HEK293 (cell line): ENCODE results near the gene ADCY6.

ENCODE experiments used
- CTCF ChIA-PET: fragments of 350-600 bp; formaldehyde crosslinking; extraction: SDS; loops from one replicate; lab custom pipeline; 2021; ENCODE audit warnings: antibody characterized with exemption; lab: Yijun Ruan, JAX
- POLR2A ChIA-PET: fragments of 300-600 bp; formaldehyde crosslinking; extraction: SDS; loops from one replicate; lab custom pipeline; 2020; ENCODE audit warnings: antibody characterized with exemption, inconsistent platforms; lab: Yijun Ruan, JAX
- H3K27ac ChIP-seq: fragments of 200-500 bp; sonication (Bioruptor generic); 2 replicates; pipeline ENCODE4 v1.5.1; 2014; ENCODE audit warnings: low read depth, low read length, control low read depth, inconsistent platforms; ENCODE audit errors: extremely low read depth
- H3K36me3 ChIP-seq, 2 experiments: fragments of 200-500 bp in 1 of 2; sonication (Bioruptor generic) in 1 of 2; 1 replicate in 1 of 2; 2 replicates in 1 of 2; pipeline ENCODE4 v1.5.1; 2014 to 2017; ENCODE audit warnings: inconsistent platforms in 2 of 2, low read length in 2 of 2; ENCODE audit not compliant: control insufficient read depth in 2 of 2, insufficient read depth in 1 of 2
- H3K4me1 ChIP-seq: fragments of 200-500 bp; sonication (Bioruptor generic); 2 replicates; pipeline ENCODE4 v1.5.1; 2014; ENCODE audit warnings: mild to moderate bottlenecking, low read length, inconsistent platforms; ENCODE audit not compliant: control insufficient read depth, insufficient read depth
- H3K4me3 ChIP-seq: 2 replicates; pipeline ENCODE4 v1.5.1; 2011; ENCODE audit warnings: low read depth, mild to moderate bottlenecking, control low read depth, low read length, moderate library complexity
- H3K9me3 ChIP-seq: fragments of 200-500 bp; sonication (Bioruptor generic); 2 replicates; pipeline ENCODE4 v1.5.1; 2014; ENCODE audit warnings: low read depth, low read length, inconsistent platforms; ENCODE audit not compliant: control insufficient read depth, insufficient read depth
- AEBP2 ChIP-seq: fragments of 450-650 bp; formaldehyde crosslinking; IDR thresholded peaks from 2 replicates; pipeline ENCODE4 v1.5.1; 2016; ENCODE audit warnings: missing biosample characterization, missing genetic modification characterization, borderline replicate concordance
- EGR2 ChIP-seq: fragments of 450-650 bp; formaldehyde crosslinking; IDR thresholded peaks from 2 replicates; pipeline ENCODE4 v1.5.1; 2016; ENCODE audit warnings: low read depth, missing biosample characterization, missing genetic modification characterization
- ELK4 ChIP-seq: IDR thresholded peaks from 2 replicates; pipeline ENCODE4 v1.6.1; 2011; ENCODE audit warnings: mild to moderate bottlenecking, low read depth, low read length, borderline replicate concordance
- INSM2 ChIP-seq: fragments of 450-650 bp; formaldehyde crosslinking; IDR thresholded peaks from 2 replicates; pipeline ENCODE4 v1.5.1; 2016; ENCODE audit warnings: missing biosample characterization, missing genetic modification characterization
- KLF1 ChIP-seq: fragments of 450-650 bp; formaldehyde crosslinking; IDR thresholded peaks from 2 replicates; pipeline ENCODE4 v1.5.1; 2016; ENCODE audit warnings: missing biosample characterization, missing genetic modification characterization
- KLF9 ChIP-seq: fragments of 450-650 bp; formaldehyde crosslinking; IDR thresholded peaks from 2 replicates; pipeline ENCODE4 v1.5.1; 2016; ENCODE audit warnings: missing biosample characterization, missing genetic modification characterization, low read depth
- MEIS1 ChIP-seq: sonication (generic); formaldehyde crosslinking; IDR thresholded peaks from 2 replicates; pipeline ENCODE4 v1.8.1; 2022; ENCODE audit warnings: missing genetic modification reagents, mild to moderate bottlenecking, borderline replicate concordance
- REPIN1 ChIP-seq: fragments of 450-650 bp; formaldehyde crosslinking; IDR thresholded peaks from 2 replicates; pipeline ENCODE4 v1.5.1; 2017; ENCODE audit warnings: missing biosample characterization, missing genetic modification characterization, low read depth
- TSHZ1 ChIP-seq: fragments of 450-650 bp; formaldehyde crosslinking; IDR thresholded peaks from 2 replicates; pipeline ENCODE4 v1.5.1; 2016; ENCODE audit warnings: missing biosample characterization, missing genetic modification characterization, borderline replicate concordance
- ZBTB6 ChIP-seq: fragments of 450-650 bp; formaldehyde crosslinking; IDR thresholded peaks from 2 replicates; pipeline ENCODE4 v1.5.1; 2017; ENCODE audit warnings: missing biosample characterization, missing genetic modification characterization
- ZBTB7A ChIP-seq: fragments of 450-650 bp; formaldehyde crosslinking; IDR thresholded peaks from 2 replicates; pipeline ENCODE4 v1.5.1; 2016; ENCODE audit warnings: low read depth, missing biosample characterization, missing genetic modification characterization
- ZNF112 ChIP-seq: fragments of 450-650 bp; formaldehyde crosslinking; IDR thresholded peaks from 2 replicates; pipeline ENCODE4 v1.5.0; 2017; ENCODE audit warnings: missing biosample characterization, missing genetic modification characterization
- ZNF121 ChIP-seq: fragments of 450-650 bp; formaldehyde crosslinking; IDR thresholded peaks from 2 replicates; pipeline ENCODE4 v1.5.1; 2016; ENCODE audit warnings: missing biosample characterization, missing genetic modification characterization
- ZNF175 ChIP-seq: fragments of 450-650 bp; formaldehyde crosslinking; IDR thresholded peaks from 2 replicates; pipeline ENCODE4 v1.5.1; 2016; ENCODE audit warnings: missing biosample characterization, missing genetic modification characterization
- ZNF221 ChIP-seq: fragments of 450-650 bp; formaldehyde crosslinking; IDR thresholded peaks from 2 replicates; pipeline ENCODE4 v1.5.1; 2017; ENCODE audit warnings: missing biosample characterization, missing genetic modification characterization, borderline replicate concordance
- ZNF248 ChIP-seq: fragments of 450-650 bp; formaldehyde crosslinking; IDR thresholded peaks from 2 replicates; pipeline ENCODE4 v1.5.1; 2017; ENCODE audit warnings: missing biosample characterization, missing genetic modification characterization
- ZNF449 ChIP-seq: fragments of 450-650 bp; formaldehyde crosslinking; IDR thresholded peaks from 2 replicates; pipeline ENCODE4 v1.5.1; 2017; ENCODE audit warnings: missing biosample characterization, mild to moderate bottlenecking, missing genetic modification characterization, moderate library complexity
- ZNF521 ChIP-seq: fragments of 450-650 bp; formaldehyde crosslinking; IDR thresholded peaks from 2 replicates; pipeline ENCODE4 v1.5.1; 2017; ENCODE audit warnings: missing biosample characterization, mild to moderate bottlenecking, missing genetic modification characterization
- ZNF529 ChIP-seq: fragments of 450-650 bp; formaldehyde crosslinking; IDR thresholded peaks from 2 replicates; pipeline ENCODE4 v1.5.1; 2017; ENCODE audit warnings: missing genetic modification characterization, missing biosample characterization; ENCODE audit not compliant: insufficient replicate concordance
- ZNF530 ChIP-seq: fragments of 450-650 bp; formaldehyde crosslinking; IDR thresholded peaks from 2 replicates; pipeline ENCODE4 v1.5.1; 2016; ENCODE audit warnings: low read depth, missing biosample characterization, missing genetic modification characterization
- ZNF623 ChIP-seq: fragments of 450-650 bp; formaldehyde crosslinking; IDR thresholded peaks from 2 replicates; pipeline ENCODE4 v1.5.1; 2016; ENCODE audit warnings: missing biosample characterization, missing genetic modification characterization
- ZNF792 ChIP-seq: fragments of 450-650 bp; formaldehyde crosslinking; IDR thresholded peaks from 2 replicates; pipeline ENCODE4 v1.5.1; 2016; ENCODE audit warnings: missing biosample characterization, missing genetic modification characterization
- ZNF837 ChIP-seq: fragments of 450-650 bp; formaldehyde crosslinking; IDR thresholded peaks from 2 replicates; pipeline ENCODE4 v1.5.1; 2016; ENCODE audit warnings: missing biosample characterization, missing genetic modification characterization
- ZSCAN4 ChIP-seq: fragments of 450-650 bp; formaldehyde crosslinking; IDR thresholded peaks from 2 replicates; pipeline ENCODE4 v1.5.1; 2017; ENCODE audit warnings: missing biosample characterization, missing genetic modification characterization

The ADCY6 gene

GRCh38 chr12:48788854-48789775 lies at the start of gene ADCY6:
ADCY6 (minus strand) TSS chr12:48789089; CDS start chr12:48783434, 5,655 bp downstream.
- POLR2A ChIA-PET, result interaction anchor here (0.6 to 1.8 kb wide), 11 partner anchors 12 to 976 kb away, joined by 3 to 6 read pairs (median 3); partner anchors contain the start of genes CCNT1, DDX23 and KANSL2
- TF ChIP-seq REPIN1 (tag by site-specific recombination) (no peak), ZBTB6 (tag by site-specific recombination) (no peak), AEBP2 (no peak), KLF9 (tag by site-specific recombination) (peak; percentile 29; the same call in 1 of the 2 replicates), ZNF449 (tag by site-specific recombination) (no peak), ZNF248 (no peak), EGR2 (tag by site-specific recombination) (peak; percentile 34; the same call in 1 of the 2 replicates), ZNF837 (tag by site-specific recombination) (no peak), ZNF792 (tag by site-specific recombination) (no peak), ZSCAN4 (tag by site-specific recombination) (no peak), MEIS1 (CRISPR knock-in tag) (no peak), ZNF521 (tag by site-specific recombination) (no peak), ZNF623 (no peak), ZBTB7A (tag by site-specific recombination) (peak; percentile 84), ZNF112 (no peak), KLF1 (no peak), ZNF530 (tag by site-specific recombination) (no peak), ELK4 (no peak), ZNF529 (no peak), TSHZ1 (tag by site-specific recombination) (no peak), INSM2 (tag by site-specific recombination) (no peak), ZNF221 (tag by site-specific recombination) (no peak), ZNF175 (tag by site-specific recombination) (no peak), ZNF121 (peak; percentile 99)

More at GRCh38 chr12:48788854-48789775, at the start of gene ADCY6:
- peak within 1 kb of the TSS; percentile 82 for H3K27ac ChIP-seq
- H3K36me3 ChIP-seq, result no peaks in the 10 kb centered on the region; a peak in 1 of 3 replicates
- H3K4me1 ChIP-seq, result peaks cover 6% of the 10 kb centered on the region
- CTCF ChIA-PET, result interaction anchor here (0.6 to 2.1 kb wide), 5 partner anchors 8 to 147 kb away, joined by 3 to 12 read pairs (median 3); no protein-coding TSS in a partner anchor
- H3K9me3 ChIP-seq, result no peaks in the 10 kb centered on the region
- H3K4me3 ChIP-seq, result peak within 1 kb of the TSS; percentile 77
